Trophoblast cell (in vitro differentiated cells and primary cell): ENCODE results near the gene CYP4Z1.

Experiments
- DNase-seq, 2 donors: peaks; one replicate each; pipeline ENCODE4 v3.0.0-alpha.2; 2016
- H2AFZ ChIP-seq: 2 replicates; pipeline ENCODE4 v1.6.1; 2013; ENCODE audit warnings: low read length, moderate library complexity, mild to moderate bottlenecking; ENCODE audit not compliant: insufficient read depth, poor library complexity
- H2AK5ac ChIP-seq: 2 replicates; pipeline ENCODE4 v1.6.1; 2013; ENCODE audit warnings: mild to moderate bottlenecking, low read length
- H2BK120ac ChIP-seq: 2 replicates; pipeline ENCODE4 v1.6.1; 2013; ENCODE audit warnings: low read length, mild to moderate bottlenecking, moderate library complexity; ENCODE audit not compliant: insufficient read depth, poor library complexity
- H2BK12ac ChIP-seq: 2 replicates; pipeline ENCODE4 v1.6.1; 2013; ENCODE audit warnings: mild to moderate bottlenecking, low read length, moderate library complexity
- H2BK5ac ChIP-seq: 2 replicates; pipeline ENCODE4 v1.6.1; 2013; ENCODE audit warnings: low read length, low read depth, moderate library complexity, mild to moderate bottlenecking; ENCODE audit not compliant: poor library complexity
- H3K14ac ChIP-seq: 2 replicates; pipeline ENCODE4 v1.6.1; 2013; ENCODE audit warnings: mild to moderate bottlenecking, low read length
- H3K18ac ChIP-seq: 2 replicates; pipeline ENCODE4 v1.6.1; 2013; ENCODE audit warnings: mild to moderate bottlenecking, low read length
- H3K23ac ChIP-seq: 2 replicates; pipeline ENCODE4 v1.6.1; 2013; ENCODE audit warnings: low read length
- H3K27ac ChIP-seq: 2 replicates; pipeline ENCODE4 v1.5.1; 2013; ENCODE audit warnings: low read depth, mild to moderate bottlenecking, inconsistent platforms, low read length, moderate library complexity
- H3K27me3 ChIP-seq: 2 replicates; pipeline ENCODE4 v1.6.1; 2013; ENCODE audit warnings: inconsistent platforms, mild to moderate bottlenecking, low read length, moderate library complexity; ENCODE audit not compliant: insufficient read depth
- H3K36me3 ChIP-seq, 2 experiments: 1 replicate in 1 of 2; 2 replicates in 1 of 2; pipeline ENCODE4 v1.6.1; 2013; ENCODE audit warnings: low read length in 2 of 2, mild to moderate bottlenecking in 2 of 2, moderate library complexity in 1 of 2; ENCODE audit not compliant: insufficient read depth in 2 of 2, control insufficient read depth in 1 of 2
- H3K4ac ChIP-seq: 2 replicates; pipeline ENCODE4 v1.6.1; 2013; ENCODE audit warnings: low read depth, mild to moderate bottlenecking, low read length, moderate library complexity
- H3K4me1 ChIP-seq, 2 experiments: 1 replicate in 1 of 2; 2 replicates in 1 of 2; pipeline ENCODE4 v1.6.1; 2013; ENCODE audit warnings: low read length in 2 of 2, mild to moderate bottlenecking in 2 of 2, moderate library complexity in 1 of 2; ENCODE audit not compliant: insufficient read depth in 2 of 2, control insufficient read depth in 1 of 2
- H3K4me2 ChIP-seq: 2 replicates; pipeline ENCODE4 v1.6.1; 2013; ENCODE audit warnings: inconsistent platforms, mild to moderate bottlenecking, low read length, moderate library complexity
- H3K4me3 ChIP-seq: 2 replicates; pipeline ENCODE4 v1.5.1; 2013; ENCODE audit warnings: mild to moderate bottlenecking, low read depth, low read length, inconsistent platforms
- H3K79me1 ChIP-seq: one replicate; pipeline ENCODE4 v1.6.1; 2013; ENCODE audit warnings: low read length
- H3K79me2 ChIP-seq: 2 replicates; pipeline ENCODE4 v1.6.1; 2013; ENCODE audit warnings: low read length, mild to moderate bottlenecking; ENCODE audit not compliant: control insufficient read depth, insufficient read depth, poor library complexity
- H3K9ac ChIP-seq: 2 replicates; pipeline ENCODE4 v1.6.1; 2013; ENCODE audit warnings: mild to moderate bottlenecking, low read length
- H3K9me3 ChIP-seq: 2 replicates; pipeline ENCODE4 v1.6.1; 2013; ENCODE audit warnings: low read depth, mild to moderate bottlenecking, control low read depth, inconsistent platforms, low read length; ENCODE audit not compliant: insufficient read depth
- H4K12ac ChIP-seq: 2 replicates; pipeline ENCODE4 v1.6.1; 2013; ENCODE audit warnings: low read depth, mild to moderate bottlenecking, low read length, moderate library complexity
- H4K8ac ChIP-seq: 2 replicates; pipeline ENCODE4 v1.6.1; 2013; ENCODE audit warnings: low read depth, mild to moderate bottlenecking, low read length, moderate library complexity
- H4K91ac ChIP-seq: one replicate; pipeline ENCODE4 v1.6.1; 2013; ENCODE audit warnings: low read depth, mild to moderate bottlenecking, low read length, moderate library complexity
- WGBS: extraction: QIAGEN DNeasy Blood & Tissue Kit; methylation state at CpG from one replicate; pipeline ENCODE4 v1.1.7; 2013; ENCODE audit warnings: missing lambda C conversion rate; ENCODE audit not compliant: insufficient read length, insufficient coverage; ENCODE audit errors: extremely low coverage; 5-methylcytosine and 5-hydroxymethylcytosine counted together

The CYP4Z1 gene

DNA sequence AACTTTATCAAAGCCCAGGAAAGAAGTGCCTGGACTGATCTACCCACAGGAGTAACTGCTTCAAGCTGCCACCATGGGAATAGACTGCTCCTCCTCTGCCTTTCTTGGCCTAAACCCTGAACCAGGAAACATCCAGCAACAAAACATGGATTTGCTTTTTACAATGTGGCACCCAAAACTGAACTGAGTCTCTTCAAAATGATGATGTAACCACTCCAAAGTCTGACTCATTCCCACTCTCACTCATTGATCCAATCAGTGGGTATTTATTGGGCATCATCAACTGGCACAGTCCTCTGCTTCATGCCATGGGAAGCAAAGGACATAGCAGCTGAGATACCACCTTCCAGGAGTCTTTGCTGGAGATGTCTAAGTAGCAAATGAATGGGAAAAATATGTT, 93.7 kb downstream of the CYP4Z1 start:
- Histone ChIP-seq H4K91ac (no peak overlapping the region), H2AK5ac (no peak overlapping the region), H3K9me3 (no peaks in the 10 kb centered on the region), H3K18ac (no peak overlapping the region), H2BK5ac (no peak overlapping the region), H3K27ac (no peak overlapping the region), H3K4me1 (no peaks in the 10 kb centered on the region), H3K4me3 (no peak overlapping the region), H3K9ac (no peak overlapping the region), H3K79me2 (no peaks in the 10 kb centered on the region), H3K14ac (no peak overlapping the region), H2AFZ (no peak overlapping the region), H3K27me3 (no peaks in the 10 kb centered on the region), H4K12ac (no peak overlapping the region), H2BK12ac (no peak overlapping the region), H3K23ac (no peak overlapping the region), H3K4me2 (no peak overlapping the region), H3K36me3 (no peaks in the 10 kb centered on the region), H4K8ac (no peak overlapping the region), H3K79me1 (no peaks in the 10 kb centered on the region), H3K4ac (no peak overlapping the region), H2BK120ac (no peak overlapping the region)
- DNase-seq = no peak

DNA sequence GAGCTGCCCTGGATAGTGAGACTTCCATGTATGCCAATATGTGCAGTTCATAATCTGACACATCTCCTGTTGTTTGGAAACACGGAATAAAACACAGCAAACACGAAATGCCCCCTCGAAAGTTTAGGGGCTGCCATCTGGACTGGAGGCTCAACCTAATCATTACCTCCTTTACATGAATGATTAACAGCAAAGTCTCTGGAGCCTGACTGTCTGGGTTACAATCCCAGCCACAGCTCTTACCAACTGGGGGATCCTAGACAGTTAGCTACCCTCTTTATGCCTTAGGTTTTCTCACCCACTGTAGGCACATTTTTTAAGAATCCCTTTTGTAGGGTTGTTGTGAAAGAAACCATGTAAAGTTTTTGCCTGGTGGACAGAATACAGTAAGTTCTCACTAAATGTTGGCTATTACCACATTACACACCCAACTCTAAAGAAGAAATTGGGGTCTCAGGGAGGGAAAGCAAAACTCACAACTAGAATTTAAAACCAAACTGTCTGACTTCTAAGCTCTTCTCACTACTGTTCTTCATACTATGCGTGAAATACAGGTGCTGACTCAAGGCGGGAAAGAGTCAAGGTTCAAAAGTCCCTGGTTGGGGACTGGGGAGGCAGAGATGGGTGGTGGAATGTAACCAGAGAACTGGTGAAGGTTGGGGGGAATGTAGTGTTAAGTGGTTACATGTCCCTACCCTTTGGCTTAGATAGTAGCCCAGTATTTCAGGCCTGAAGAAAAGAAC, 94.4 kb downstream of the CYP4Z1 start:
- H4K8ac ChIP-seq = no peak overlapping the region
- H2BK120ac ChIP-seq = no peak overlapping the region
- no peaks in the 10 kb centered on the region for H3K9me3 ChIP-seq
- no peak overlapping the region for H3K14ac ChIP-seq
- no peak overlapping the region for H2AK5ac ChIP-seq
- no peak overlapping the region for H4K12ac ChIP-seq
- H2AFZ ChIP-seq = no peak overlapping the region
- no peaks in the 10 kb centered on the region for H3K79me1 ChIP-seq
- no peak overlapping the region for H3K23ac ChIP-seq
- no peaks in the 10 kb centered on the region for H3K27me3 ChIP-seq
- no peak overlapping the region for H4K91ac ChIP-seq
- H3K4me2 ChIP-seq = no peak overlapping the region
- H3K9ac ChIP-seq = no peak overlapping the region
- no peak overlapping the region for H3K27ac ChIP-seq
- H2BK5ac ChIP-seq = no peak overlapping the region
- no peak for DNase-seq
- H3K79me2 ChIP-seq = no peaks in the 10 kb centered on the region
- H3K18ac ChIP-seq = no peak overlapping the region
- no peak overlapping the region for H2BK12ac ChIP-seq
- H3K4me3 ChIP-seq = no peak overlapping the region
- no peak overlapping the region for H3K4ac ChIP-seq
- H3K36me3 ChIP-seq = no peaks in the 10 kb centered on the region
- no peaks in the 10 kb centered on the region for H3K4me1 ChIP-seq
- WGBS = no CpG with 5 or more reads among the region's 5 CpGs

DNA sequence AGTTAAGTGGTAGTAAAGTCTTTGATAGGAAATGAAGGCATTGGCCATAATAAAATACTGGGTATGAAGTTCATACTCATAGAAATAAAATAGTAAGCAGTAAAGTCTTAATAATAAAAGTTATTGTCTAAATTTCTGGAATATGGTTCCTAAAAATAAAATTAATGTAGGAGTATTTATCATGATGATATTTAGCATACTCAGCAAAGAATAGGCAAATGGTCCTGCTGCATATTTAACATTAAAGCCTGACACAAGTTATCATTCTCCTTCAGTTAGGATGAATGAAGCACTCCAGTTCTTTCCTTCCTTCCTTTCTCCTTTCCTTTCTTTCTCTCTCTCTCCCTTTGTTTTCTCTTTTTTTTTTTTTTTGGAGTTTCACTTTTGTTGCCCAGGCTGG, 97.5 kb downstream of the CYP4Z1 start:
- no peak for DNase-seq
- H4K8ac ChIP-seq = no peak overlapping the region
- H3K4me1 ChIP-seq = no peaks in the 10 kb centered on the region
- no peak overlapping the region for H2BK12ac ChIP-seq
- H3K27me3 ChIP-seq = no peaks in the 10 kb centered on the region
- H3K4me2 ChIP-seq = no peak overlapping the region
- no peak overlapping the region for H2AK5ac ChIP-seq
- H3K79me2 ChIP-seq = no peaks in the 10 kb centered on the region
- no peak overlapping the region for H2BK5ac ChIP-seq
- H2AFZ ChIP-seq = no peak overlapping the region
- H4K12ac ChIP-seq = no peak overlapping the region
- no peak overlapping the region for H3K9ac ChIP-seq
- H2BK120ac ChIP-seq = no peak overlapping the region
- no peaks in the 10 kb centered on the region for H3K79me1 ChIP-seq
- no peak overlapping the region for H3K4me3 ChIP-seq
- no peak overlapping the region for H3K18ac ChIP-seq
- H3K27ac ChIP-seq = no peak overlapping the region
- H3K9me3 ChIP-seq = no peaks in the 10 kb centered on the region
- no peak overlapping the region for H4K91ac ChIP-seq
- no peak overlapping the region for H3K23ac ChIP-seq
- no peaks in the 10 kb centered on the region for H3K36me3 ChIP-seq
- no peak overlapping the region for H3K4ac ChIP-seq
- no peak overlapping the region for H3K14ac ChIP-seq
